ENCODE results near the gene CTSH.
A peak's percentile ranks its signal among the peaks of the same experiment; 100 is the strongest.
"Not testable (repeated sequence)": the region's sequence is repeated elsewhere in the genome, so short reads cannot be mapped to it uniquely, and the experiment has no call there.

Gene CTSH

GRCh38 chr15:78873793-78874765 is 70.8 kb downstream of the CTSH start:
- peak overlapping the region; percentile 100 for H3K9ac ChIP-seq (ENCODE audit: low read length)
- peaks cover 33% of the 10 kb centered on the region for H3K4me1 ChIP-seq (ENCODE audit: control insufficient read depth, low read depth, low read length)
- no peaks in the 10 kb centered on the region for H3K36me3 ChIP-seq (ENCODE audit: control insufficient read depth, low read depth, low read length)
- H3K4me3 ChIP-seq (ENCODE audit: low read length), result peak overlapping the region; percentile 95
- no peaks in the 10 kb centered on the region for H3K9me3 ChIP-seq (ENCODE audit: control insufficient read depth, low read depth, low read length)
- no peaks in the 10 kb centered on the region for H3K27me3 ChIP-seq (ENCODE audit: control insufficient read depth, insufficient read depth, low read length)
- H3K27ac ChIP-seq (ENCODE audit: low read length), result peak overlapping the region; percentile 99

GRCh38 chr15:78872972-78873792 is 71.7 kb downstream of the CTSH start:
- H3K9ac ChIP-seq (ENCODE audit: low read length), result peak overlapping the region; percentile 100
- H3K27me3 ChIP-seq (ENCODE audit: control insufficient read depth, insufficient read depth, low read length), result no peaks in the 10 kb centered on the region
- H3K4me1 ChIP-seq (ENCODE audit: control insufficient read depth, low read depth, low read length), result peaks cover 28% of the 10 kb centered on the region
- peak overlapping the region; percentile 95 for H3K4me3 ChIP-seq (ENCODE audit: low read length)
- no peaks in the 10 kb centered on the region for H3K9me3 ChIP-seq (ENCODE audit: control insufficient read depth, low read depth, low read length)
- H3K36me3 ChIP-seq (ENCODE audit: control insufficient read depth, low read depth, low read length), result no peaks in the 10 kb centered on the region
- peak overlapping the region; percentile 99 for H3K27ac ChIP-seq (ENCODE audit: low read length)

- Histone ChIP-seq H3K4me3 (ENCODE audit: low read length) (peak within 1 kb of the TSS; percentile 95), H3K36me3 (ENCODE audit: control insufficient read depth, low read depth, low read length) (no peaks in the 10 kb centered on the region), H3K9ac (ENCODE audit: low read length) (peak within 1 kb of the TSS; percentile 100), H3K27ac (ENCODE audit: low read length) (peak within 1 kb of the TSS; percentile 99), H3K9me3 (ENCODE audit: control insufficient read depth, low read depth, low read length) (no peaks in the 10 kb centered on the region), H3K27me3 (ENCODE audit: control insufficient read depth, insufficient read depth, low read length) (no peaks in the 10 kb centered on the region), H3K4me1 (ENCODE audit: control insufficient read depth, low read depth, low read length) (peaks cover 21% of the 10 kb centered on the region)
These were observed 72.5 kb downstream of the CTSH start, which contains the start of gene MORF4L1 for GRCh38 chr15:78872155-78872971. Gene MORF4L1 (plus strand): TSS chr15:78872890. CDS start chr15:78873018, 128 bp downstream.

GRCh38 chr15:78871483-78872127 is 73.2 kb downstream of the CTSH start:
- Histone ChIP-seq H3K27ac (ENCODE audit: low read length) (peak overlapping the region; percentile 94), H3K9ac (ENCODE audit: low read length) (peak overlapping the region; percentile 77), H3K4me3 (ENCODE audit: low read length) (peak overlapping the region; percentile 85)

More at GRCh38 chr15:78871483-78872127, 73.2 kb downstream of the CTSH start:
- H3K4me1 ChIP-seq (ENCODE audit: control insufficient read depth, low read depth, low read length), result peaks cover 18% of the 10 kb centered on the region
- H3K9me3 ChIP-seq (ENCODE audit: control insufficient read depth, low read depth, low read length); H3K36me3 ChIP-seq (ENCODE audit: control insufficient read depth, low read depth, low read length); H3K27me3 ChIP-seq (ENCODE audit: control insufficient read depth, insufficient read depth, low read length): not testable (repeated sequence)

Data from iPS-18a (cell line).